GM10847 (cell line): Measurements from ENCODE around the gene COL6A1.

Experiments used
- POLR2A ChIP-seq: IDR thresholded peaks from 2 replicates; pipeline ENCODE4 v1.6.1; 2011; ENCODE audit not compliant: insufficient read length; ENCODE audit errors: extremely low read depth

The COL6A1 gene, protein sequence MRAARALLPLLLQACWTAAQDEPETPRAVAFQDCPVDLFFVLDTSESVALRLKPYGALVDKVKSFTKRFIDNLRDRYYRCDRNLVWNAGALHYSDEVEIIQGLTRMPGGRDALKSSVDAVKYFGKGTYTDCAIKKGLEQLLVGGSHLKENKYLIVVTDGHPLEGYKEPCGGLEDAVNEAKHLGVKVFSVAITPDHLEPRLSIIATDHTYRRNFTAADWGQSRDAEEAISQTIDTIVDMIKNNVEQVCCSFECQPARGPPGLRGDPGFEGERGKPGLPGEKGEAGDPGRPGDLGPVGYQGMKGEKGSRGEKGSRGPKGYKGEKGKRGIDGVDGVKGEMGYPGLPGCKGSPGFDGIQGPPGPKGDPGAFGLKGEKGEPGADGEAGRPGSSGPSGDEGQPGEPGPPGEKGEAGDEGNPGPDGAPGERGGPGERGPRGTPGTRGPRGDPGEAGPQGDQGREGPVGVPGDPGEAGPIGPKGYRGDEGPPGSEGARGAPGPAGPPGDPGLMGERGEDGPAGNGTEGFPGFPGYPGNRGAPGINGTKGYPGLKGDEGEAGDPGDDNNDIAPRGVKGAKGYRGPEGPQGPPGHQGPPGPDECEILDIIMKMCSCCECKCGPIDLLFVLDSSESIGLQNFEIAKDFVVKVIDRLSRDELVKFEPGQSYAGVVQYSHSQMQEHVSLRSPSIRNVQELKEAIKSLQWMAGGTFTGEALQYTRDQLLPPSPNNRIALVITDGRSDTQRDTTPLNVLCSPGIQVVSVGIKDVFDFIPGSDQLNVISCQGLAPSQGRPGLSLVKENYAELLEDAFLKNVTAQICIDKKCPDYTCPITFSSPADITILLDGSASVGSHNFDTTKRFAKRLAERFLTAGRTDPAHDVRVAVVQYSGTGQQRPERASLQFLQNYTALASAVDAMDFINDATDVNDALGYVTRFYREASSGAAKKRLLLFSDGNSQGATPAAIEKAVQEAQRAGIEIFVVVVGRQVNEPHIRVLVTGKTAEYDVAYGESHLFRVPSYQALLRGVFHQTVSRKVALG

DNA sequence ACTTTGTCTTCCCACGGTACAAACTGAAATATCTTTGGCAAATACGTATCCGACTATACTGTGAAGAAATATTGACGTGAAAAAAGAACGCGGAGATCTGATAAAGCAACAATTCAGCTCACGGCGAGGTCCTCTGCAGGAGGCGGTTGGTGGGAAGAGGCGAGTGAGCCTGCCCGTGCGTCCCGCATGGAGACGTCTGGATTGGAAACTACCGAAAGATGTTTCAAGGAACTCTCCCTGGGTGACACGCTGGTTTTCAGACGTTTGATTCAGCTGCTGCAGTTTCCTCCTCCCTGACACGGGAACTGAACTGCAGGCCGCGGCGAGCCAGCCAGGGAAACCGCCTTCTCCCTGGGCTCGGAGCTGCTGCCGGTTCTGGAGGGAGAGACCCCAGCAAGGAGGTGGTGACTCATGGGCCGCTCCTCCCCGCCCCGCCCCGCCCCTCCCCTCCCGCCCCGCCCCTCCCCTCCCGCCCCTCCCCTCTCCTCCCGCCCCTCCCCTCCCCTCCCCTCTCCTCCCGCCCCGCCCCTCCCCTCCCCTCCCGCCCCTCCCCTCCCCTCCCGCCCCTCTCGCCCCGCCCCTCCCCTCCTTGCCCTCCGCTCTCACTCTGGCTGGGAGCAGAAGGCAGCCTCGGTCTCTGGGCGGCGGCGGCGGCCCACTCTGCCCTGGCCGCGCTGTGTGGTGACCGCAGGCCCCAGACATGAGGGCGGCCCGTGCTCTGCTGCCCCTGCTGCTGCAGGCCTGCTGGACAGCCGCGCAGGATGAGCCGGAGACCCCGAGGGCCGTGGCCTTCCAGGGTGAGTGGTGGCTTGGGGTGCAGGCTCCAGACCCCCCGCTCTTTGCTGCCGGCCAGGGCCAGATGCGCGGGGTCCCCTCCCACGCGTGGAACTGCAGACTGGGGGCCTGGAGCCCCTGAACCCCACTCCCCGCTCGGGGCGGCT, at the start of gene COL6A1:
Gene COL6A1 (plus strand): TSS at position 620 of the 941 bp plus-strand sequence. CDS start 81 bp downstream, at position 701.
- no peak for TF ChIP-seq POLR2A

DNA sequence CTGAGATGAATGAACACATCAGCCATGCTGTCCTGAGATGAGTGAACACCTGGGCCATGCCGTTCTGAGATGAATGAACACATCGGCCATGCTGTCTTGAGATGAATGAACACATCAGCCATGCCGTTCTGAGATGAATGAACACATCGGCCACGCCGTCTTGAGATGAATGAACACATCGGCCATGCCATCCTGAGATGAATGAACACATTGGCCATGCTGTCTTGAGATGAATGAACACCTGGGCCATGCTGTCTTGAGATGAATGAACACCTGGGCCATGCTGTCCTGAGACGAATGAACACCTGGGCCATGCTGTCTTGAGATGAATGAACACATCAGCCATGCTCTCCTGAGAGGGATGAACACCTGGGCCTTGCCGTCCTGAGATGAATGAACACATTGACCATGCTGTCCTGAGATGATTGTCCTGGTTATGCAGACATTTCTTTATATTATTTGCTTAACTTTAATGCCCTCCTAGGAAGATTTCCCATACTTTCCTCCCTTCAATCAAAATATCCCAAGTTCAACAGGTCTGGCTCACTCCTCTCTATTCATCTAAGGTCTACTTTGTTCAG, 48.6 kb upstream of the COL6A1 start:
- TF ChIP-seq POLR2A, result no peak

DNA sequence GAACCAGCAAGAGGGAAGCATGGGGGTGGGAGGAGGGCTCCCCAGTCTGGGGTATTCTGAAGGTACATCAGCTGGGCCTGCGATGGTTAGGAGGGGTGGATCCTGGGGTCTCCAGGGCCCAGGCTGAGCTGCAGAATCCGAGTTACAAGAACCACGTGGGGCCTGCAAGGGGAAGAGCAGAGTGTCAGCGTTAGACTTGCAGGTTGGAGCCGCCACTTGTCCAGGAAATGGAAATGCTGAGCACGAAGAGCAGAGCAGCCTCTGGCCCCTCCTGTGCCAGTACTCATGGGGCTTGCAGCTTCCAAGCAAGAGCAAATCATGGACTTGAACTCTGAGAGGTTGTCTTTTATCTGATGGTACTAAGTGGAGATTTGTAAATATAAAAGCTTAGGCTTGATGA, 47.5 kb upstream of the COL6A1 start:
- no peak for TF ChIP-seq POLR2A

GRCh38 chr21:45934554-45934953, 47.0 kb upstream of the COL6A1 start:
- TF ChIP-seq POLR2A, result no peak

DNA sequence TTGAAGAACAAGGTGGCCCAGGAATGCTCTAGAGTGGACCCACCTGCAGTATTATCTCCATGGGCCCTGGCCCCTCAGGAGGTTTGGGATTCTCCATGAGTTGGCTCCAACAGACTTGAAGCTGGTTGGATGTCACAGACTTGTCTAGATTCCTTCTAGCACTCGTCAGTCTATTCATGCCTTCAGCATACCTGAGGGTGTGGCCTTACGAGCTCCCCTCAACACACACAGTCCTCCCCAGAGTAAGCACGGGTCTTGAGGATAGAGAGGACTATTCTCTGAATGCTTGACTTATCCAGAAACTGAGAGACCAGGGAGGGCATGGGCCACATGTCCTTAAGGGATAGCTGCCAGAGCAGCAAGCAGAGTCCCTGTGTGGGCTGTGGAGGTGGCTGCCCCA, 45.9 kb upstream of the COL6A1 start:
- no peak for TF ChIP-seq POLR2A

DNA sequence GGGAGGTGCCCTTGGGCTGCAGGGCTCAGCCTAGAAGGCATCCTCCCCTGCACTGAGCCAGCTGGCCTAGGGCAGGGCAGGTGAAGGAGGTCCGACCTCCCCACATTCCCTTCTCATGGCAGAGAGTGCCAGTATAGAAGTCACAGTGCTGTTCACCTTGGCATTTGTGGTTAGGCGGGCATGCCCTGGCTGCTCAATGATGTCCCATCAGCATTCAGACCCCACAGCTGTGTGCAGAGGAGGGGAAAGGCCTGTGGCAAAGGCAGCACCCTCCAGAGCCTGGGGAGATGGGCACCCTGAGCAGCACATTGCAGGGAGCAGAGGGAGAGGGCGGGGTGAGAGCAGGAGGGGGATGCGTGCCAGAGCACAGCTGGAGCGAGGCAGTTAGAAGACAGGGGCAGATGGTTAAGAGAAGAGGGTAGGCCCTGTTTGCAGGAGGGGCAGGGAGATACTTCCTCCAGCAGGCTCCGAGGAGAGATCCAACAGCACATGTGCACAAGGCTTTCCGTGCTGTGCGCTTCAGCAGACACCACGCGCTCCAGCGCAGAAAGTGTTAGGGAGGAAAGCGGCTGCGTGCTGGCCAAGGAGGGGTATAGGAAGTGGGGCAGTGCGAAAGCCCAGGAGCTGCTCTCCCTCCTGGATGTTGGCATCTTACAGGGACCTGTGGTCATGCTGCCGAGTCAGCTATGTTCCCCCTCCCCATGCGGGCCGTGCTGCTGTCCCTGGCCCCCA, 43.7 kb upstream of the COL6A1 start:
- no peak for TF ChIP-seq POLR2A

DNA sequence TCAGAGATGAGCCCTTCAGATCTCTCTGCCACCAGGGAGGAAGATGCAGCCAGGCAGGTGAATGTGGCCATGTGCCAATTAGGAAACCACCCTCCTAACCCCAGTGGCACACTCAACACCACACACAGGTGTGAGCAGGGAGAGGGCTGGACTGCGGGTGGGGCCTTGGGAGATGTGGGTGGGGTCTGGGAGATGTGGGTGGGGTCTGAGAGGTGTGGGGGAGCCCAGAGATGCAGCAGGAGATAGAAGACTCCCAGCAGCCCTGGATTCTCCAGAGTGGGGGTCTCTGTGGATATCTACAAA, 43.2 kb upstream of the COL6A1 start:
- no peak for TF ChIP-seq POLR2A

GRCh38 chr21:45938811-45939520, 42.6 kb upstream of the COL6A1 start:
- no peak for TF ChIP-seq POLR2A

GRCh38 chr21:45939521-45940045, 42.0 kb upstream of the COL6A1 start:
- no peak for TF ChIP-seq POLR2A

DNA sequence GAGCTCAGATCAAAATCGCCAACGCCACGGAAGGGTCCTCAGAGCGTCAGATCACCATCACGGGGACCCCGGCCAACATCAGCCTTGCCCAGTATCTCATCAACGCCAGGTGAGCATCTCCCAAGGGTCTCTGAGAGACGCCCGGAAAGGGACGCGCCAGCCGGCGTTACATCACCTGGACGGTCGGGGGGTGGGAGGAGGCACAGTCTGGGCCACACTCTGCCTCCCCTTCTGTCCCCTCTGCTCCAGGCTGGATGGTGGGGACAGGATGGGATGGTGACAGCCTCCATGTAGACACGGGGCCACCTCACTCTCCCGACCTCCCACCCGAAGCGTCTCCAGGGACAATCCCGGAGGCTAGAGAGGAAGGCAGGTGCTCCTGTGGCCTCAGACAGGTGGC, 41.5 kb upstream of the COL6A1 start:
- no peak for TF ChIP-seq POLR2A

DNA sequence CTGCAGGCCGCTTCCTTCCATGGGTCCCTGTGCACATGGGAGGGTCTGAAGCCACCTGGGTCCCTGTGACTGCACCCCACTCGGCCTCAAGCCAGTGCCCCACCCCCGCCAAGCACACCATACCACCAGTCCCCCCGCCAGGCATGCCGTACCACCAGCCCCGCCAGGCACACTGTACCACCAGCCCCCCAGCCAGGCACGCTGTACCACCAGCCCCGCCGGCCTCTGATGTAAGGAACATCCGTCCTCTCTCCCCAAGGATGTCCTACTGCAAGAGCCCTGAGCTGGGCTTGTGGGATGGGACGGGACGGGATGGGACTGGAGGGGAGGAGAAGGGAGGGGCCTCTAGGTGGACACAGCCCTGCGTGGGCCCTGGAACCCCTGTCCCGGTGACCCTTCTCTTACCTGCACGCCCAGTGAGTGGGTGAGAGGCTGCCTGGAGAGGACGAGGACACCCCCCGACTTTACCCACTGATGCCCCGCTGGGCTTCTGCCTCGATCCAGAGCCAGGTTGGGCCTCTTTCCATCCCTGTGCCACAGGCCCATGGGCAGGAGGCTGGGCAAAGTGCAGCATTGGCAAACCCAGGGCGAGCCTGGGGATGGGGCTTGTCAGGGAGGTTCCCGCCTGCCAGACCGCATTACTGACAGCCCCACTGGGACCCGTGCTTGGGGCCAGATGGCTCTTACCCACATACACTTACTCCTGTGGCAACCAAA, 40.8 kb upstream of the COL6A1 start:
- no peak for TF ChIP-seq POLR2A

DNA sequence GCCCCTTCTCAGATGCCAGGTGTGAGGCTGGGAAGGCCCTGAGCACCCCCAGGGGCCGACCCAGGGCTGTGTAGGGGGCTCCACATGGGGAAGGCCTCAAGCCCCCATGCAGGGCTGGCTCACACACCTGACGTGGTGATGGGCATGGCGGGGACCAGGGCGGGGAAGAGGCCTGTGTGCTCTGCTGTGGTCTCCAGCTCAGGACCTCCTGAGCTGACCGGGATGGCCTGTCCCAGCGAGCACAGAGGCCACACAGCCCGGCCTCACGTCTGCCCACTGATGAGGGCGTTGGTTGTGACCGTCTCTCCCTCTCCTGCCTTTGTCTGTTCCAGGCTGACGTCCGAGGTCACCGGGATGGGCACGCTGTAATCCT, 40.2 kb upstream of the COL6A1 start:
- TF ChIP-seq POLR2A, result no peak
